H1 (cell line): Measurements from ENCODE around the gene ADCY7. TPM values are rescaled to one million over a fixed set of nuclear protein-coding genes. Genes with fewer than 3 reads are reported as not detected.

Experiments
- CTCF ChIA-PET: fragments of 300-600 bp; sonication (Branson Sonifier 250); formaldehyde crosslinking; loops from one replicate; lab custom pipeline; 2021; ENCODE audit not compliant: partially characterized antibody; lab: Charles Lee
- POLR2A ChIA-PET: fragments of 300-600 bp; sonication (Branson Sonifier 250); formaldehyde crosslinking; loops from one replicate; lab custom pipeline; 2021; ENCODE audit warnings: inconsistent platforms; ENCODE audit not compliant: partially characterized antibody; lab: Charles Lee
- DNase-seq, 2 experiments: peaks; one replicate each; pipeline versions ENCODE4 v3.0.0 to v3.0.0-alpha.2; 2010 to 2022; ENCODE audit warnings: low spot score in 2 of 2, low read depth in 1 of 2, mixed read lengths in 1 of 2
- FAIRE-seq: peaks from 2 replicates; lab custom pipeline; 2011; peaks lifted over from hg19 to GRCh38; lab: Jason Lieb, UNC
- H2AFZ ChIP-seq: 2 replicates; pipeline ENCODE4 v1.8.1; 2012; ENCODE audit warnings: low read length, inconsistent platforms
- H2AK5ac ChIP-seq: 2 replicates; pipeline ENCODE4 v1.6.1; 2013; ENCODE audit warnings: low read depth, low read length
- H2BK120ac ChIP-seq: replicated peaks from 2 replicates; pipeline ENCODE3; 2013; ENCODE audit warnings: low read depth, low read length, inconsistent platforms
- H2BK12ac ChIP-seq: 2 replicates; pipeline ENCODE4 v1.6.1; 2013; ENCODE audit warnings: low read depth, low read length
- H2BK15ac ChIP-seq: 2 replicates; pipeline ENCODE4 v1.6.1; 2013; ENCODE audit warnings: low read length
- H2BK20ac ChIP-seq: 2 replicates; pipeline ENCODE4 v1.6.1; 2013; ENCODE audit warnings: low read length
- H2BK5ac ChIP-seq: 2 replicates; pipeline ENCODE4 v1.6.1; 2013; ENCODE audit warnings: low read depth, low read length
- H3K14ac ChIP-seq: 2 replicates; pipeline ENCODE4 v1.6.1; 2013; ENCODE audit warnings: inconsistent platforms; ENCODE audit not compliant: insufficient read length
- H3K18ac ChIP-seq: 2 replicates; pipeline ENCODE4 v1.6.1; 2013; ENCODE audit warnings: low read length; ENCODE audit errors: extremely low read depth
- H3K23ac ChIP-seq: 2 replicates; pipeline ENCODE4 v1.6.1; 2013; ENCODE audit warnings: inconsistent platforms; ENCODE audit not compliant: insufficient read length
- H3K23me2 ChIP-seq: 2 replicates; pipeline ENCODE4 v1.6.1; 2013; ENCODE audit warnings: low read depth, low read length
- H3K27ac ChIP-seq: 2 replicates; pipeline ENCODE4 v1.6.1; 2011; ENCODE audit warnings: low read depth, low read length, inconsistent platforms
- H3K27me3 ChIP-seq, 4 experiments: replicated peaks in 1 of 4; 1 replicate in 1 of 4; 2 replicates in 3 of 4; pipeline versions ENCODE4 v1.6.1 to v1.8.1; 2011 to 2013; ENCODE audit warnings: low read length in 3 of 4, mild to moderate bottlenecking in 3 of 4, inconsistent platforms in 2 of 4, mixed read lengths in 2 of 4, moderate library complexity in 1 of 4; ENCODE audit not compliant: control insufficient read depth in 3 of 4, insufficient read depth in 3 of 4; ENCODE audit errors: extremely low read depth in 1 of 4
- H3K36me3 ChIP-seq, 4 experiments: 2 replicates each; pipeline versions ENCODE4 v1.6.1 to v1.8.1; 2011 to 2013; ENCODE audit warnings: mild to moderate bottlenecking in 4 of 4, low read length in 3 of 4, moderate library complexity in 2 of 4, control low read depth in 1 of 4, inconsistent platforms in 1 of 4; ENCODE audit not compliant: insufficient read depth in 4 of 4, control insufficient read depth in 2 of 4
- H3K4ac ChIP-seq: replicated peaks from 2 replicates; pipeline ENCODE3; 2013; ENCODE audit warnings: low read length, low read depth, mixed read lengths, inconsistent platforms; ENCODE audit not compliant: insufficient read length
- H3K4me1 ChIP-seq, 4 experiments: replicated peaks in 1 of 4; 1 replicate in 1 of 4; 2 replicates in 3 of 4; pipeline versions ENCODE4 v1.6.1 to v1.8.1; 2011 to 2013; ENCODE audit warnings: low read length in 3 of 4, inconsistent platforms in 2 of 4, mixed read lengths in 1 of 4; ENCODE audit not compliant: insufficient read depth in 4 of 4, control insufficient read depth in 3 of 4
- H3K4me2 ChIP-seq, 2 experiments: 2 replicates each; pipeline versions ENCODE4 v1.6.1 to v1.8.1; 2011 to 2013; ENCODE audit warnings: low read depth in 2 of 2, low read length in 2 of 2, control low read depth in 1 of 2, inconsistent platforms in 1 of 2, mild to moderate bottlenecking in 1 of 2; ENCODE audit not compliant: insufficient read depth in 1 of 2
- H3K4me3 ChIP-seq, 4 experiments: fragments of 200-600, 300-600 bp in 1 of 4; sonication (generic), shearing (Covaris generic), sonication (Bioruptor Twin) in 1 of 4; 2 replicates each; pipeline versions ENCODE4 v1.5.1 to v1.8.1; 2011 to 2016; ENCODE audit warnings: low read length in 4 of 4, low read depth in 3 of 4, control low read depth in 2 of 4, inconsistent platforms in 2 of 4, mild to moderate bottlenecking in 2 of 4, mixed read lengths in 1 of 4, moderate library complexity in 1 of 4; ENCODE audit not compliant: insufficient read depth in 2 of 4; ENCODE audit errors: extremely low read depth in 1 of 4
- H3K56ac ChIP-seq: replicated peaks from 2 replicates; pipeline ENCODE3; 2013; ENCODE audit warnings: low read depth, mild to moderate bottlenecking, mixed read lengths, low read length, inconsistent platforms; ENCODE audit not compliant: insufficient read length
- H3K79me1 ChIP-seq: 2 replicates; pipeline ENCODE4 v1.6.1; 2013; ENCODE audit warnings: low read depth, low read length, control low read depth
- H3K79me2 ChIP-seq, 2 experiments: 2 replicates each; pipeline versions ENCODE4 v1.6.1 to v1.8.1; 2012 to 2013; ENCODE audit warnings: low read length in 2 of 2, mild to moderate bottlenecking in 2 of 2, inconsistent platforms in 1 of 2; ENCODE audit not compliant: insufficient read depth in 2 of 2, control insufficient read depth in 1 of 2
- H3K9ac ChIP-seq, 4 experiments: replicated peaks in 1 of 4; 1 replicate in 1 of 4; 2 replicates in 3 of 4; pipeline versions ENCODE4 v1.6.1 to v1.8.1; 2011 to 2013; ENCODE audit warnings: low read depth in 3 of 4, low read length in 3 of 4, control low read depth in 2 of 4, mild to moderate bottlenecking in 2 of 4, moderate library complexity in 2 of 4, inconsistent platforms in 1 of 4; ENCODE audit errors: extremely low read depth in 1 of 4
- H3K9me3 ChIP-seq, 2 experiments: 2 replicates each; pipeline versions ENCODE4 v1.6.1 to v1.8.1; 2012 to 2013; ENCODE audit warnings: mild to moderate bottlenecking in 2 of 2, moderate library complexity in 2 of 2, control low read depth in 1 of 2, inconsistent platforms in 1 of 2, low read depth in 1 of 2, low read length in 1 of 2, mixed read lengths in 1 of 2; ENCODE audit not compliant: insufficient read depth in 2 of 2
- H4K20me1 ChIP-seq, 2 experiments: replicated peaks in 1 of 2; 2 replicates each; pipeline versions ENCODE3 to v1.8.1; 2011 to 2013; ENCODE audit warnings: inconsistent platforms in 2 of 2, low read length in 2 of 2, mild to moderate bottlenecking in 1 of 2; ENCODE audit not compliant: insufficient read depth in 2 of 2, control insufficient read depth in 1 of 2
- H4K5ac ChIP-seq: 2 replicates; pipeline ENCODE4 v1.6.1; 2013; ENCODE audit warnings: low read length, low read depth, mixed read lengths, inconsistent platforms; ENCODE audit not compliant: insufficient read length
- H4K8ac ChIP-seq: 2 replicates; pipeline ENCODE4 v1.8.0; 2013; ENCODE audit warnings: mild to moderate bottlenecking, moderate library complexity, low read length, inconsistent platforms; ENCODE audit not compliant: insufficient read depth; ENCODE audit errors: extremely low read depth
- H4K91ac ChIP-seq: replicated peaks from 2 replicates; pipeline ENCODE3; 2013; ENCODE audit warnings: low read length, mixed read lengths, inconsistent platforms; ENCODE audit not compliant: insufficient read length
- CHD1 ChIP-seq: IDR thresholded peaks from 2 replicates; pipeline ENCODE4 v1.6.1; 2012; ENCODE audit warnings: low read depth, low read length, improper control_type of control experiment
- CTCF ChIP-seq, 3 experiments: IDR thresholded peaks; 1 replicate in 2 of 3; 2 replicates in 1 of 3; pipeline versions ENCODE4 v1.5.1 to v1.6.1; 2011; ENCODE audit warnings: low read length in 3 of 3, mild to moderate bottlenecking in 3 of 3, inconsistent platforms in 2 of 3, low read depth in 1 of 3, moderate library complexity in 1 of 3; ENCODE audit not compliant: insufficient read depth in 1 of 3; ENCODE audit errors: control extremely low read depth in 1 of 3
- FOSL1 ChIP-seq: IDR thresholded peaks from 2 replicates; pipeline ENCODE4 v1.6.1; 2011; ENCODE audit warnings: mild to moderate bottlenecking, low read depth, low read length, moderate library complexity; ENCODE audit not compliant: insufficient read depth
- KDM1A ChIP-seq: fragments of 200-600, 300-600 bp; sonication (generic); IDR thresholded peaks from 2 replicates; pipeline ENCODE4 v1.7.1; 2016; ENCODE audit warnings: mild to moderate bottlenecking, low read length, borderline replicate concordance
- POLR2A ChIP-seq, 2 experiments: IDR thresholded peaks; 1 replicate in 1 of 2; 2 replicates in 1 of 2; pipeline ENCODE4 v1.6.1; 2011; ENCODE audit warnings: low read depth in 2 of 2, low read length in 2 of 2, mild to moderate bottlenecking in 2 of 2; ENCODE audit errors: control extremely low read depth in 1 of 2
- RAD21 ChIP-seq, 2 experiments: IDR thresholded peaks in 1 of 2; conservative IDR thresholded peaks in 1 of 2; 2 replicates each; pipeline ENCODE4 v1.6.1; 2011; ENCODE audit warnings: low read depth in 2 of 2, low read length in 2 of 2, improper control_type of control experiment in 1 of 2, inconsistent platforms in 1 of 2, mild to moderate bottlenecking in 1 of 2, moderate library complexity in 1 of 2
- SIX5 ChIP-seq: IDR thresholded peaks from 2 replicates; pipeline ENCODE4 v1.6.1; 2011; ENCODE audit warnings: mild to moderate bottlenecking, low read depth, low read length
- SUZ12 ChIP-seq: fragments of 200-600 bp; sonication (generic); IDR thresholded peaks from 2 replicates; pipeline ENCODE4 v1.6.1; 2012; ENCODE audit warnings: mild to moderate bottlenecking, inconsistent platforms, low read length, moderate library complexity, mixed read lengths
- TAF7 ChIP-seq: optimal IDR thresholded peaks from 2 replicates; pipeline ENCODE3; 2011; ENCODE audit warnings: low read depth, mild to moderate bottlenecking, inconsistent platforms, low read length, moderate library complexity, borderline replicate concordance
- ZNF274 ChIP-seq: IDR thresholded peaks from 2 replicates; pipeline ENCODE4 v1.7.0; 2012; ENCODE audit warnings: low read length, borderline replicate concordance; ENCODE audit errors: extremely low read depth
- WGBS, 2 experiments: shearing (Covaris generic) in 1 of 2; methylation state at CpG; one replicate each; pipeline versions ENCODE4 v1.1.6 to v1.1.7; 2013 to 2015; ENCODE audit warnings: low lambda C conversion rate in 2 of 2, mixed read lengths in 2 of 2, inconsistent platforms in 1 of 2, low coverage in 1 of 2, missing lambda C conversion rate in 1 of 2; ENCODE audit not compliant: insufficient replicate concordance in 2 of 2, insufficient coverage in 1 of 2, insufficient read length in 1 of 2; ENCODE audit errors: extremely low coverage in 1 of 2, missing lambda C conversion rate in 1 of 2; 5-methylcytosine and 5-hydroxymethylcytosine counted together
- polyA plus RNA-seq, 7 experiments: library from polyadenylated mRNA; depleted of rRNA in 3 of 7; stranded (reverse) in 5 of 7; unstranded in 2 of 7; fragments of >200 nt in 5 of 7; fragments of 200-250 nt in 2 of 7; gene quantifications; 1 replicate in 5 of 7; 2 replicates in 1 of 7; 4 replicates in 1 of 7; pipeline versions ENCODE4 v1.2.1 to v1.2.3, GENCODE V29; 2011 to 2013; ENCODE audit warnings: missing spikeins in 2 of 7, mixed read lengths in 2 of 7
- total RNA-seq: library from RNA; stranded (reverse); fragmentation: NEBNext Ultra II Directional; extraction: Animal tissue kit (Norgen Biotek cat#: 25700); gene quantifications from 2 replicates; pipeline ENCODE4 v1.2.1, GENCODE V29; 2021

Gene ADCY7
- total and polyA plus RNA-seq, 2 of the 8 experiments (the other 6 are each of a cell fraction or from before 2014, with no cell fraction given), result 2.4 to 5.1 TPM

- Histone ChIP-seq H2BK20ac (no peak overlapping the region), H3K56ac (no peak overlapping the region), H4K5ac (no peak overlapping the region), H3K79me1 (0 out of 2 replicates have a peak, but pooled peaks cover 3% of the 10 kb centered on the region), H3K18ac (no peak overlapping the region), H4K91ac (no peak overlapping the region), H3K36me3 (no peaks in the 10 kb centered on the region), H3K23ac (no peak overlapping the region), H3K4me3 (no peak overlapping the region), H2AK5ac (no peak overlapping the region), H2BK12ac (no peak overlapping the region), H3K9me3 (no peaks in the 10 kb centered on the region), H3K23me2 (no peaks in the 10 kb centered on the region), H3K9ac (no peak overlapping the region), H3K4ac (no peak overlapping the region), H2AFZ (no peak overlapping the region), H2BK15ac (no peak overlapping the region), H3K27ac (no peak overlapping the region), H3K4me1 (peaks cover 0 to 7% (median 0%) of the 10 kb centered on the region in 4 experiments; a peak in 1 of 7 replicates), H2BK5ac (no peak overlapping the region), H3K14ac (no peak overlapping the region), H4K20me1 (peaks cover 0 to 3% of the 10 kb centered on the region in 2 experiments), H2BK120ac (no peak overlapping the region), H3K27me3 (no peaks in the 10 kb centered on the region), H3K79me2 (no peaks in the 10 kb centered on the region), H4K8ac (no peak overlapping the region), H3K4me2 (no peak overlapping the region)
- FAIRE-seq (no peak), DNase-seq (no peak)
- ChIA-PET CTCF (interaction anchor here (0.8 kb wide), 1 partner anchor 78 kb away, joined by 3 read pairs; no protein-coding TSS in a partner anchor), POLR2A (no interaction called here)
- WGBS, 2 experiments, result 92% methylated on average over 4 of the region's 4 CpGs; no CpG with 5 or more reads in 1 of the 2 experiments
- no peak for TF ChIP-seq FOSL1
- no peak for TF ChIP-seq SUZ12
- no peak for TF ChIP-seq TAF7
- TF ChIP-seq CHD1, result no peak
- TF ChIP-seq RAD21 (IDR thresholded peaks at IDR 0.05 in 1 of 2, conservative IDR thresholded peaks at IDR 0.05 in 1 of 2; ENCODE audit: low read depth in 2 of 2, low read length in 2 of 2), result no peak
- no peak for TF ChIP-seq SIX5
- no peak for TF ChIP-seq KDM1A
- TF ChIP-seq ZNF274, result no peak
- TF ChIP-seq POLR2A (IDR thresholded peaks at IDR 0.05; ENCODE audit: control extremely low read depth in 1 of 2, low read depth in 2 of 2, low read length in 2 of 2), result no peak
- TF ChIP-seq CTCF (IDR thresholded peaks at IDR 0.05; ENCODE audit: control extremely low read depth in 1 of 3, insufficient read depth in 1 of 3, low read depth in 1 of 3, low read length in 3 of 3), result no peak
Measured at GRCh38 chr16:50276801-50277555, 10.6 kb downstream of the ADCY7 start.
